K562 (cell line): Measurements from ENCODE around the gene ADARB2. TPM values are rescaled to one million over a fixed set of nuclear protein-coding genes. Genes with fewer than 3 reads are reported as not detected.

ENCODE experiments used
- ATAC-seq: fragments of 200-7000 bp; cut with Tn5 transposase; 3 replicates; pipeline ENCODE4 v1.9.1; 2020; ENCODE audit warnings: moderate library complexity
- BruUV-seq: library from RNA; stranded (reverse); fragments of 400-500 nt; replicated peaks from 2 replicates; lab custom pipeline; 2021; lab: Mats Ljungman, UMichigan
- CTCF ChIA-PET: fragments of 300-600 bp; formaldehyde crosslinking; extraction: SDS; loops from one replicate; lab custom pipeline; 2021; ENCODE audit warnings: low intra/inter-chr PET ratio; lab: Yijun Ruan, JAX
- POLR2A ChIA-PET: fragments of 300-600, 350-650 bp; sonication (Branson Sonifier 250); formaldehyde crosslinking; extraction: SDS; loops from one replicate; lab custom pipeline; 2021; ENCODE audit warnings: antibody characterized with exemption, inconsistent platforms; lab: Yijun Ruan, JAX
- DNase-seq, 4 experiments: peaks; one replicate each; pipeline versions ENCODE4 v3.0.0 to v3.0.0-alpha.2; 2011 to 2018; ENCODE audit warnings: low spot score in 3 of 4, mixed read lengths in 3 of 4; ENCODE audit errors: extremely low read depth in 1 of 4
- FAIRE-seq: peaks from 2 replicates; lab custom pipeline; 2011; peaks lifted over from hg19 to GRCh38; lab: Jason Lieb, UNC
- H2AFZ ChIP-seq: 2 replicates; pipeline ENCODE4 v1.6.0; 2011; ENCODE audit warnings: low read depth, low read length, control low read depth, inconsistent platforms
- H3K27ac ChIP-seq: fragments of 200-600 bp; 3 replicates; pipeline ENCODE4 v1.8.0; 2011; ENCODE audit warnings: low read depth, mild to moderate bottlenecking, control low read depth, inconsistent platforms, low read length, moderate library complexity, mixed read lengths; ENCODE audit errors: extremely low read depth
- H3K27me3 ChIP-seq, 2 experiments: fragments of 300-600 bp in 1 of 2; 2 replicates in 1 of 2; 3 replicates in 1 of 2; pipeline versions ENCODE4 v1.6.0 to v1.8.0; 2011; ENCODE audit warnings: inconsistent platforms in 2 of 2, low read length in 2 of 2, mild to moderate bottlenecking in 1 of 2, mixed read lengths in 1 of 2, moderate library complexity in 1 of 2; ENCODE audit not compliant: control insufficient read depth in 2 of 2, insufficient read depth in 2 of 2
- H3K36me3 ChIP-seq: fragments of 300-600 bp; 3 replicates; pipeline ENCODE4 v1.8.0; 2011; ENCODE audit warnings: mild to moderate bottlenecking, low read length, inconsistent platforms; ENCODE audit not compliant: control insufficient read depth, insufficient read depth
- H3K4me1 ChIP-seq, 2 experiments: fragments of 200-600 bp in 1 of 2; replicated peaks in 1 of 2; 2 replicates in 1 of 2; 3 replicates in 1 of 2; pipeline versions ENCODE4 v1.5.1 to v1.8.0; 2011; ENCODE audit warnings: inconsistent platforms in 2 of 2, low read length in 2 of 2, mild to moderate bottlenecking in 1 of 2, mixed read lengths in 1 of 2, moderate library complexity in 1 of 2; ENCODE audit not compliant: control insufficient read depth in 2 of 2, insufficient read depth in 2 of 2
- H3K4me2 ChIP-seq: 2 replicates; pipeline ENCODE4 v1.6.1; 2011; ENCODE audit warnings: low read length, control low read depth, inconsistent platforms, mixed read lengths; ENCODE audit not compliant: insufficient read depth
- H3K4me3 ChIP-seq: fragments of 200-600 bp; sonication (generic), shearing (Covaris generic); 2 replicates; pipeline ENCODE4 v1.5.1; 2016; ENCODE audit warnings: control low read depth, inconsistent platforms
- H3K79me2 ChIP-seq: fragments of 200-600 bp; 3 replicates; pipeline ENCODE4 v1.8.0; 2011; ENCODE audit warnings: low read length, inconsistent platforms; ENCODE audit not compliant: control insufficient read depth, insufficient read depth
- H3K9ac ChIP-seq, 2 experiments: 2 replicates each; pipeline versions ENCODE4 v1.6.0 to v1.6.1; 2011; ENCODE audit warnings: low read depth in 2 of 2, low read length in 2 of 2, control low read depth in 1 of 2, inconsistent platforms in 1 of 2, mild to moderate bottlenecking in 1 of 2, mixed read lengths in 1 of 2; ENCODE audit not compliant: insufficient read depth in 1 of 2
- H3K9me1 ChIP-seq: one replicate; pipeline ENCODE4 v1.6.0; 2011; ENCODE audit warnings: inconsistent platforms, mild to moderate bottlenecking, low read length, moderate library complexity; ENCODE audit not compliant: control insufficient read depth, insufficient read depth
- H3K9me3 ChIP-seq: replicated peaks from 2 replicates; pipeline ENCODE4 v1.5.1; 2011; ENCODE audit warnings: low read depth, low read length, inconsistent platforms; ENCODE audit not compliant: control insufficient read depth, insufficient read depth
- H4K20me1 ChIP-seq: replicated peaks from 2 replicates; pipeline ENCODE4 v1.6.1; 2011; ENCODE audit warnings: low read length, inconsistent platforms, mixed read lengths; ENCODE audit not compliant: control insufficient read depth, insufficient read depth
- ARID3A ChIP-seq: IDR thresholded peaks from 2 replicates; pipeline ENCODE4 v1.6.1; 2012; ENCODE audit warnings: low read depth, low read length, improper control_type of control experiment, borderline replicate concordance
- HDAC8 ChIP-seq: fragments of 450-650 bp; IDR thresholded peaks from 2 replicates; pipeline ENCODE4 v1.6.1; 2016; ENCODE audit warnings: mild to moderate bottlenecking, missing genetic modification characterization, moderate library complexity, missing compliant biosample characterization
- MECOM ChIP-seq: fragments of 250-450 bp; sonication (Bioruptor Pico); IDR thresholded peaks from 2 replicates; pipeline ENCODE4 v1.8.0; 2022; ENCODE audit warnings: inconsistent platforms
- MEF2D ChIP-seq: conservative IDR thresholded peaks from 2 replicates; pipeline ENCODE4 v1.6.1; 2016; ENCODE audit warnings: low read depth, missing genetic modification characterization, missing compliant biosample characterization
- NFRKB ChIP-seq: fragments of 450-650 bp; IDR thresholded peaks from 2 replicates; pipeline ENCODE4 v1.6.1; 2016; ENCODE audit warnings: low read depth
- SMAD4 ChIP-seq: fragments of 250-450 bp; sonication (Bioruptor Pico); conservative IDR thresholded peaks from 2 replicates; pipeline ENCODE4 v1.8.0; 2021; ENCODE audit warnings: inconsistent platforms, mild to moderate bottlenecking, moderate library complexity
- TSC22D4 ChIP-seq: fragments of 450-650 bp; IDR thresholded peaks from 2 replicates; pipeline ENCODE4 v1.6.1; 2016; ENCODE audit warnings: missing genetic modification characterization, missing biosample characterization, control low read depth
- ZBED1 ChIP-seq: IDR thresholded peaks from 2 replicates; pipeline ENCODE4 v1.6.1; 2014
- ZEB2 ChIP-seq: fragments of 450-650 bp; IDR thresholded peaks from 2 replicates; pipeline ENCODE4 v1.6.1; 2016
- ZNF140 ChIP-seq: fragments of 250-450 bp; sonication (Bioruptor Pico); IDR thresholded peaks from 2 replicates; pipeline ENCODE4 v1.8.0; 2021; ENCODE audit warnings: moderate library complexity, mild to moderate bottlenecking, inconsistent platforms
- ZNF263 ChIP-seq: sonication (generic); formaldehyde crosslinking; IDR thresholded peaks from 2 replicates; pipeline ENCODE4 v1.8.0; 2022; ENCODE audit warnings: mild to moderate bottlenecking, missing genetic modification reagents, borderline replicate concordance
- ZNF3 ChIP-seq: fragments of 250-450 bp; sonication (Bioruptor Pico); IDR thresholded peaks from 2 replicates; pipeline ENCODE4 v1.5.0; 2021; ENCODE audit warnings: mild to moderate bottlenecking, moderate library complexity
- ZNF384 ChIP-seq: IDR thresholded peaks from 2 replicates; pipeline ENCODE4 v1.6.1; 2012; ENCODE audit warnings: low read depth, low read length, improper control_type of control experiment
- WGBS: fragments of 100-300 bp; shearing (Covaris generic); methylation state at CpG from one replicate; pipeline ENCODE4 v1.1.6; 2016; ENCODE audit warnings: low coverage, mixed read lengths; ENCODE audit not compliant: insufficient coverage; ENCODE audit errors: missing lambda C conversion rate; 5-methylcytosine and 5-hydroxymethylcytosine counted together
- in situ Hi-C: fragments of 300-500 bp; cut with MboI; formaldehyde crosslinking; loops from 4 replicates; pipeline ENCODE4 v1.15.0; 2018; ENCODE audit warnings: inconsistent platforms, mixed read lengths
- intact Hi-C: fragments of 100-400 bp; cut with micrococcal nuclease; formaldehyde crosslinking; loops from 2 replicates; pipeline ENCODE4 v1.14.2; 2022
- polyA plus RNA-seq, 8 experiments: library from polyadenylated mRNA; depleted of rRNA in 4 of 8; stranded (reverse) in 5 of 8; unstranded in 3 of 8; fragments of >200 nt; fragmentation: Nextera tagmentation in 2 of 8; fragmentation: Illumina TruSeq in 1 of 8; extraction: Ambion mirVana in 2 of 8; extraction: Trizol in 1 of 8; gene quantifications; 2 replicates each; pipeline versions ENCODE4 v1.2.1 to v1.2.3, GENCODE V29; 2011 to 2014; ENCODE audit warnings: inconsistent platforms in 1 of 8, missing spikeins in 1 of 8
- total RNA-seq, 7 experiments: library from RNA; depleted of rRNA in 6 of 7; stranded (reverse); fragments of >200 nt in 6 of 7; fragmentation: Illumina TruSeq in 2 of 7; extraction: Trizol in 2 of 7; gene quantifications; 2 replicates each; pipeline versions ENCODE4 v1.2.1 to v1.2.3, GENCODE V29; 2011 to 2021; ENCODE audit warnings: low replicate concordance in 1 of 7

ADARB2 gene
- total and polyA plus RNA-seq, 9 of the 15 experiments (the other 6 are each of a cell fraction or from before 2014, with no cell fraction given) = not detected

- FAIRE-seq (no peak), ATAC-seq (no peak), DNase-seq (no peak)
- Histone ChIP-seq H3K4me1 (no peaks in the 10 kb centered on the region), H4K20me1 (peaks cover 4% of the 10 kb centered on the region; the same call in 1 of the 2 replicates), H3K9ac (no peak overlapping the region), H3K27me3 (peaks cover 12 to 28% of the 10 kb centered on the region in 2 experiments), H3K79me2 (no peaks in the 10 kb centered on the region), H3K27ac (no peak overlapping the region), H3K4me3 (no peak overlapping the region), H3K4me2 (no peak overlapping the region), H3K9me3 (no peaks in the 10 kb centered on the region), H3K9me1 (no peaks in the 10 kb centered on the region), H2AFZ (no peak overlapping the region), H3K36me3 (no peaks in the 10 kb centered on the region)
- TF ChIP-seq TSC22D4 (tag) = no peak
- no peak for TF ChIP-seq MECOM (CRISPR knock-in tag)
- no peak for TF ChIP-seq HDAC8 (tag)
- POLR2A ChIA-PET = no interaction called here
- BruUV-seq = no TSS peak
- intact Hi-C loops = no loop called here
- in situ Hi-C loops = no loop called here
- WGBS = 1% methylated on average over 17 of the region's 17 CpGs
- CTCF ChIA-PET = no interaction called here
Measured at GRCh38 chr10:1418031-1418550, 319.2 kb downstream of the ADARB2 start.

GRCh38 chr10:1417574-1417973 is 319.8 kb downstream of the ADARB2 start:
- H3K4me2 ChIP-seq = no peak overlapping the region
- ChIA-PET CTCF (no interaction called here), POLR2A (no interaction called here)
- WGBS = 1% methylated on average over 9 of the region's 10 CpGs
- H3K4me1 ChIP-seq = no peaks in the 10 kb centered on the region
- no peaks in the 10 kb centered on the region for H3K79me2 ChIP-seq
- no peak overlapping the region for H3K9ac ChIP-seq
- no peak overlapping the region for H3K4me3 ChIP-seq
- DNase-seq = no peak
- H2AFZ ChIP-seq = no peak overlapping the region
- peaks cover 4% of the 10 kb centered on the region; the same call in 1 of the 2 replicates for H4K20me1 ChIP-seq
- no peaks in the 10 kb centered on the region for H3K9me1 ChIP-seq
- no peaks in the 10 kb centered on the region for H3K9me3 ChIP-seq
- peaks cover 16 to 33% of the 10 kb centered on the region in 2 experiments for H3K27me3 ChIP-seq
- in situ Hi-C loops (no loop called here), intact Hi-C loops (no loop called here)
- no TSS peak for BruUV-seq
- no peak for TF ChIP-seq MEF2D
- TF ChIP-seq ZNF263 (CRISPR knock-in tag) = no peak
- TF ChIP-seq ZNF140 (CRISPR knock-in tag) = no peak
- TF ChIP-seq ZNF3 (CRISPR knock-in tag) = no peak
- no peak for TF ChIP-seq ZBED1
- TF ChIP-seq ARID3A = no peak
- no peak for TF ChIP-seq SMAD4 (CRISPR knock-in tag)
- no peak for TF ChIP-seq ZEB2
- no peak for TF ChIP-seq ZNF384
- TF ChIP-seq NFRKB = no peak
- ATAC-seq = no peak
- no peak overlapping the region for H3K27ac ChIP-seq
- no peak for FAIRE-seq
- H3K36me3 ChIP-seq = no peaks in the 10 kb centered on the region
